HL-60 (cell line): ENCODE data around the gene GOLGA6C.
"Not testable (repeated sequence)": the region's sequence is repeated elsewhere in the genome, so short reads cannot be mapped to it uniquely, and the experiment has no call there.

Experiments used
- GABPA ChIP-seq: IDR thresholded peaks from 2 replicates; pipeline ENCODE4 v1.6.1; 2012; ENCODE audit warnings: low read depth
- POLR2AphosphoS5 ChIP-seq: IDR thresholded peaks from 2 replicates; pipeline ENCODE4 v1.6.1; 2012; ENCODE audit warnings: low read depth
- TF ChIP-seq, protein P1 (sequence below): IDR thresholded peaks from one replicate; pipeline ENCODE4 v1.5.1; 2011; ENCODE audit warnings: low read length, control low read depth, inconsistent platforms; ENCODE audit not compliant: insufficient read depth

GRCh38 chr15:75278497-75278896 is 20.4 kb downstream of the GOLGA6C start:
- TF ChIP-seq, protein P1, sequence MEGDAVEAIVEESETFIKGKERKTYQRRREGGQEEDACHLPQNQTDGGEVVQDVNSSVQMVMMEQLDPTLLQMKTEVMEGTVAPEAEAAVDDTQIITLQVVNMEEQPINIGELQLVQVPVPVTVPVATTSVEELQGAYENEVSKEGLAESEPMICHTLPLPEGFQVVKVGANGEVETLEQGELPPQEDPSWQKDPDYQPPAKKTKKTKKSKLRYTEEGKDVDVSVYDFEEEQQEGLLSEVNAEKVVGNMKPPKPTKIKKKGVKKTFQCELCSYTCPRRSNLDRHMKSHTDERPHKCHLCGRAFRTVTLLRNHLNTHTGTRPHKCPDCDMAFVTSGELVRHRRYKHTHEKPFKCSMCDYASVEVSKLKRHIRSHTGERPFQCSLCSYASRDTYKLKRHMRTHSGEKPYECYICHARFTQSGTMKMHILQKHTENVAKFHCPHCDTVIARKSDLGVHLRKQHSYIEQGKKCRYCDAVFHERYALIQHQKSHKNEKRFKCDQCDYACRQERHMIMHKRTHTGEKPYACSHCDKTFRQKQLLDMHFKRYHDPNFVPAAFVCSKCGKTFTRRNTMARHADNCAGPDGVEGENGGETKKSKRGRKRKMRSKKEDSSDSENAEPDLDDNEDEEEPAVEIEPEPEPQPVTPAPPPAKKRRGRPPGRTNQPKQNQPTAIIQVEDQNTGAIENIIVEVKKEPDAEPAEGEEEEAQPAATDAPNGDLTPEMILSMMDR = not testable (repeated sequence)
- not testable (repeated sequence) for TF ChIP-seq POLR2AphosphoS5, GABPA
